Measurements from ENCODE around the gene FAM114A1.

The FAM114A1 gene

DNA sequence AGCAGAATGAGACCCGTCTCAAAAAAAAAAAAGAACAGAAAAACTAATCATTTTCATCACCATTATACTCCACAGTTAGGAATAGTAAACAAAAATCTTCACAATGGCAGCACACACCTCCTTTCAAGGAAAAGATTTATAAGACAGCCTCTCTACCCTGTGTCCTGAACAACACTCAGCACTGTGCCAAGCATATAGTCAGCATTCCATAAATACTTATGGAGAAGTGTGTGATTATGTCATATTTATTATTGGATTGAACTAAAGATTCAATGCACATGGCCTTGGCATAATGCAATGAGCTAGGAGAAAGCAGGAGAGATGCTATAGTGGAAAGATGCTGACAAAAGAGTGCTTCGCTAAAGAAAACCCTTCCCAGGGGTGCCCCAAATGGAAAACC lies 52.6 kb downstream of the FAM114A1 start:
- Histone ChIP-seq H3K4me3 (ENCODE audit: low read depth, low read length) (no peak overlapping the region), H3K9me3 (ENCODE audit: control insufficient read depth, insufficient read depth, low read depth, low read length) (no peaks in the 10 kb centered on the region), H3K9ac (ENCODE audit: low read length) (no peak overlapping the region), H3K36me3 (ENCODE audit: control insufficient read depth, insufficient read depth, low read length) (peaks cover 9% of the 10 kb centered on the region; the same call in 1 of the 2 replicates), H3K27ac (ENCODE audit: low read depth, low read length) (no peak overlapping the region), H3K27me3 (ENCODE audit: control insufficient read depth, insufficient read depth, low read length) (no peaks in the 10 kb centered on the region), H3K4me1 (ENCODE audit: control insufficient read depth, insufficient read depth, low read length) (no peaks in the 10 kb centered on the region; the same call in 1 of the 2 replicates)

DNA sequence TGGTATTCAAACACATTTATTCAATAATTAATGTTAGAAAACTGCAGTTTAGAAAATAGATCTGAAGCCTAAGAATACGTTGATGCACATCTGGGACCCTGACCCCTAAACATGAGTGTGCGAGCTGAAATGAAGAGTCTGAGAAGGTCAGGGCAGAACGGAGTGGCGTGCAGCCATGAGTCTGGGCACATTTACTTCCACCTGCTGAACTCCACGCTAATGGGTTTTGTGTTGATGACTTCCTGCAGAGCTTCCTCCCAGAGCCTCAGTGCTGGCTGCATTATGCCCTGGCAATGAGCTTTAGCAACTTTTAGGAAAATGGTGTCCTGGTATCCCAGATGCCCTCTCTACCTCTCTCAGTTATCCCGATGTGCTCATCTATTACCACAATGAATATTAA lies 53.1 kb downstream of the FAM114A1 start:
- Histone ChIP-seq H3K36me3 (ENCODE audit: control insufficient read depth, insufficient read depth, low read length) (peaks cover 9% of the 10 kb centered on the region; the same call in 1 of the 2 replicates), H3K9me3 (ENCODE audit: control insufficient read depth, insufficient read depth, low read depth, low read length) (no peaks in the 10 kb centered on the region), H3K9ac (ENCODE audit: low read length) (no peak overlapping the region), H3K27me3 (ENCODE audit: control insufficient read depth, insufficient read depth, low read length) (no peaks in the 10 kb centered on the region), H3K4me3 (ENCODE audit: low read depth, low read length) (no peak overlapping the region), H3K4me1 (ENCODE audit: control insufficient read depth, insufficient read depth, low read length) (no peaks in the 10 kb centered on the region; the same call in 1 of the 2 replicates), H3K27ac (ENCODE audit: low read depth, low read length) (no peak overlapping the region)

DNA sequence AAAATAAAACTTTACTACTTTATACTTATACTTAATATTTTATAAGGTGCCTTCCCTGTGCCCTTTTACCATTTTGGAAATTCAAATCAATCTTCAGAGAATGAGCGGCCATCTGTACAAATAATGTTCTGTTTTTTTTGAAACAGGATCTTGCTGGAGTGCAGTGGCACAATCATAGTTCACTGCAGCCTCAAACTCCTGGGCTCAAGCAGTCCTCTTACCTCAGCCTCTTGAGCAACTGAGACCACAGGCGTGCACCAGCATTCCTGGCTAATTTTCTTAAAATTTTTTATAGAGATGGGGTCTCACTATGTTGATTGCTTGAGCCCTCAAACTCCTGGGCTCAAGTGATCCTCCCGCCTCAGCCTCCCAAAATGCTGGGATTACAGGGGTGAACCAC lies 53.5 kb downstream of the FAM114A1 start:
- H3K27ac ChIP-seq (ENCODE audit: low read depth, low read length), result no peak overlapping the region
- no peaks in the 10 kb centered on the region for H3K27me3 ChIP-seq (ENCODE audit: control insufficient read depth, insufficient read depth, low read length)
- H3K36me3 ChIP-seq (ENCODE audit: control insufficient read depth, insufficient read depth, low read length), result peaks cover 5% of the 10 kb centered on the region; the same call in 1 of the 2 replicates
- no peak overlapping the region for H3K4me3 ChIP-seq (ENCODE audit: low read depth, low read length)
- H3K9me3 ChIP-seq (ENCODE audit: control insufficient read depth, insufficient read depth, low read depth, low read length), result no peaks in the 10 kb centered on the region
- H3K4me1 ChIP-seq (ENCODE audit: control insufficient read depth, insufficient read depth, low read length), result no peaks in the 10 kb centered on the region; the same call in 1 of the 2 replicates
- no peak overlapping the region for H3K9ac ChIP-seq (ENCODE audit: low read length)

DNA sequence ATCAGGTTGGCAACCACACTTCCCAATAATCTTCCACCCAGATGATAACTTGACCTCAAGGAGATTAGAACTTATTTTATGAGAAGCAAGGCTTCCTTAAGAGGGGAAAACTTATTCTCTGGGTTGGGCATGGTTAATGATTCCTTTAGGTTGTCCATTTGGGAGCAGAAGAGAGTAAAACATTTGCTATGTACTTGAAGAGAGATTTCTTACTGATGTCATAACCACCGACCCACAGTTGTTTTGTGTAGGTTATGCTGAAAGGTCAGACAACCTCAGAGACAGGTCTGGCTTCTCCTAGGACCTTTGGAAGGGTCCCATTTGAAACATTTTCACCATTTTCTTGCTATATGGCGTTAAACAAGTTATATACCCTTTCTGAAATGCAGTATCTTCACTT lies 56.1 kb downstream of the FAM114A1 start:
- Histone ChIP-seq H3K36me3 (ENCODE audit: control insufficient read depth, insufficient read depth, low read length) (peaks cover 8% of the 10 kb centered on the region; the same call in 1 of the 2 replicates), H3K4me1 (ENCODE audit: control insufficient read depth, insufficient read depth, low read length) (no peaks in the 10 kb centered on the region; the same call in 1 of the 2 replicates), H3K9me3 (ENCODE audit: control insufficient read depth, insufficient read depth, low read depth, low read length) (no peaks in the 10 kb centered on the region), H3K4me3 (ENCODE audit: low read depth, low read length) (no peak overlapping the region), H3K9ac (ENCODE audit: low read length) (no peak overlapping the region), H3K27me3 (ENCODE audit: control insufficient read depth, insufficient read depth, low read length) (no peaks in the 10 kb centered on the region), H3K27ac (ENCODE audit: low read depth, low read length) (no peak overlapping the region)

DNA sequence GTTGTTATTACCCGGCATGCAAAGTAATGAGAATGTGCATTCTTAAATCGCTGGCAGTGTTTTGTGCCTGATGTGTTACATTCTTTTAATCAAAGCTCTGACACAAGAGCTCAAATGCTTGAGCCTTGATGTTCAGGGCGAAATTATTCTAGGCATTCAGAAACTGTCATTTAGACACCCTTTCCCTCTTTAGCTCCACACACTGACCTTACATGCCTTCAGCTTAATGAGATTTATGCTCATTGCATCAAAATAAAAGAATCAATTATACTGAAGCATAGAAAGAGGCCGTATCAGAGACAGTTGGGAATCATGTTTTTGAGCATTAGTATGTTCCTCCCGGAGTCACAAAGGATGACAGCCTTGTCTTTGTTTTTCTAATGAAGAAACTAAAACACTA lies 56.7 kb downstream of the FAM114A1 start:
- H3K27ac ChIP-seq (ENCODE audit: low read depth, low read length), result no peak overlapping the region
- H3K36me3 ChIP-seq (ENCODE audit: control insufficient read depth, insufficient read depth, low read length), result peaks cover 8% of the 10 kb centered on the region; the same call in 1 of the 2 replicates
- H3K9me3 ChIP-seq (ENCODE audit: control insufficient read depth, insufficient read depth, low read depth, low read length), result no peaks in the 10 kb centered on the region
- H3K4me1 ChIP-seq (ENCODE audit: control insufficient read depth, insufficient read depth, low read length), result no peaks in the 10 kb centered on the region; the same call in 1 of the 2 replicates
- H3K9ac ChIP-seq (ENCODE audit: low read length), result no peak overlapping the region
- H3K4me3 ChIP-seq (ENCODE audit: low read depth, low read length), result no peak overlapping the region
- no peaks in the 10 kb centered on the region for H3K27me3 ChIP-seq (ENCODE audit: control insufficient read depth, insufficient read depth, low read length)

DNA sequence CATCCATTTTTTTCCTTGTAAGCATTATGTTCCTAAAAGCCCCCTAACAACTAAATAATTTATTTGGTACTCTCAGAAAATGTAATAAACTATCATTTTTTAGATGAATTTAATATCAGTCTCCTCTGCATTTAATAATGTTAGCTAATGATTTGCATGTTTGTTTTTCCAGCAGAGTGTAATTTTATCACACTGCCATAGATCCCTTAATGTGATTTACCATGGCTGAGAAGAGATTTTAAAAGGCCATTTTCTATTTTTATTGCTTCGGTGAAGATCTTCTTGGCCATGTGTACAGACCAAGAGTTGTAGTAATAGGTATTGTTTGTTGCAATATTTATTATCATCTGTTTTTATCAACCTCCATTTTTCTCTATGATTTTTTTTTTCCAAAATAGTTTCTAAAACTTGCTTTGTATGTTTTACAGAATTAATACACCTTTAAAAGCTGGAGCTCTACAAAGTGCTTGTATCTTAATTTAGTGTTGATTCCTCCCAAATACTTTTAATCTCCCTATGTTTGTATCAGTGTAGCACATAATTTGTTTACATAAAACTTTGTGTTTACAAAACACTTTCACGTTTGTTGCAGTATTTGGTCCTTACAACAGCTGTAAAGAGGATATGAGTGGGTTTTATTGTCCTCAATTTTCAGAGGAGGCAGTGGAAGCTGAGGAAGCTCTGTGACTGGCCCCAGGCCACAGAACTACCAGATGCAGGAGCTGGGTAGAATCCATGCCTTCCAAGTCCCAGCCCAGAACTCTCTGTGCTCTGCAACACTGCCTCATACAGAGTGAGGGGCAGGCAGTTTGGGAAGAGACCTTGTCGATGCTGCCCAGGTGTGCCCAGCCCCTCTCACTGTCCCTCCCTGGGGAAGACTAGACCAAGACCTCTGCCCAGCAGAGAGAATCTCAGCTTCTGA lies 58.1 kb downstream of the FAM114A1 start:
- Histone ChIP-seq H3K27ac (ENCODE audit: low read depth, low read length) (no peak overlapping the region), H3K27me3 (ENCODE audit: control insufficient read depth, insufficient read depth, low read length) (no peaks in the 10 kb centered on the region), H3K9me3 (ENCODE audit: control insufficient read depth, insufficient read depth, low read depth, low read length) (no peaks in the 10 kb centered on the region), H3K4me3 (ENCODE audit: low read depth, low read length) (no peak overlapping the region), H3K4me1 (ENCODE audit: control insufficient read depth, insufficient read depth, low read length) (no peaks in the 10 kb centered on the region; the same call in 1 of the 2 replicates), H3K36me3 (ENCODE audit: control insufficient read depth, insufficient read depth, low read length) (peaks cover 8% of the 10 kb centered on the region; the same call in 1 of the 2 replicates), H3K9ac (ENCODE audit: low read length) (no peak overlapping the region)

DNA sequence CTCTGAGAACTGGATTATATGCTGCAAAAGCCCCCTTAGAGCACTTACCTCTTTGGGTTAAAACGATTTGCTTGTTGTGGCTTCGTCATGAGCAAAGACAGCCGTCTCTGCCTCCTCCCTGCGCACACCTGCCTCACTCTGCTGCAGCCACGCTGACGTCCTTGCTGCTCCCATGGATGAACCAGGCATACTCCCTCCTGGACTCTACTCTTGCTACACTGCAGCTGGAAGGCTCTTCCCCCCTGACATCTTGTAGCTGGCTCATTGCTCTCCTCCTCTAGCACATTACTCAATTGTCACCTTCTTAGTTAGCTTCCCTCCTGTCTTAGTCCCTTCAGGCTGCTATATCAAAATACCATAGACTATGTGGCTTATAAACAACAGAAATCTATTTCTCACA lies 59.3 kb downstream of the FAM114A1 start:
- Histone ChIP-seq H3K4me3 (ENCODE audit: low read depth, low read length) (no peak overlapping the region), H3K36me3 (ENCODE audit: control insufficient read depth, insufficient read depth, low read length) (peaks cover 8% of the 10 kb centered on the region; the same call in 1 of the 2 replicates), H3K9ac (ENCODE audit: low read length) (no peak overlapping the region), H3K9me3 (ENCODE audit: control insufficient read depth, insufficient read depth, low read depth, low read length) (no peaks in the 10 kb centered on the region), H3K4me1 (ENCODE audit: control insufficient read depth, insufficient read depth, low read length) (no peaks in the 10 kb centered on the region; the same call in 1 of the 2 replicates), H3K27ac (ENCODE audit: low read depth, low read length) (no peak overlapping the region), H3K27me3 (ENCODE audit: control insufficient read depth, insufficient read depth, low read length) (no peaks in the 10 kb centered on the region)

DNA sequence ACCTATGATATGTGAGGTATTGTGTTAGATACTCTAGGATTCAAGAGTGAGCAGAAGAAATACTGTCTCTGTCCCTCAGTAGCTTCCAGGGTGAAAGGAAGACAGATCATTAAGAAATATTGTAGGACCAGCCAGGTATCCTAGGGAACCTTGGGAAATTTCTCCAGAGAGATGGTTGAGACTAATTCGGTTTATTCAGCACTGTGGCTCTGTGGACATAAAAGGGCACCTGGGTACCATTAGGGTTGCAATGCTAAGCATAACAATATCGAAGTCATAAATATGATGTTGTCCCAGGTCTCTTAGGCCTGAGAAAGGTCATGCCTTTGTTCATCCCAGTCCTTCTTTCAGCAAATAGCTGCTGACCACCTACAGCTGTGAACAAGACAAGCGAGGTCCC lies 61.0 kb downstream of the FAM114A1 start:
- H3K36me3 ChIP-seq (ENCODE audit: control insufficient read depth, insufficient read depth, low read length), result peaks cover 16% of the 10 kb centered on the region
- no peaks in the 10 kb centered on the region; the same call in 1 of the 2 replicates for H3K4me1 ChIP-seq (ENCODE audit: control insufficient read depth, insufficient read depth, low read length)
- H3K4me3 ChIP-seq (ENCODE audit: low read depth, low read length), result no peak overlapping the region
- no peaks in the 10 kb centered on the region for H3K27me3 ChIP-seq (ENCODE audit: control insufficient read depth, insufficient read depth, low read length)
- no peaks in the 10 kb centered on the region for H3K9me3 ChIP-seq (ENCODE audit: control insufficient read depth, insufficient read depth, low read depth, low read length)
- H3K27ac ChIP-seq (ENCODE audit: low read depth, low read length), result no peak overlapping the region
- H3K9ac ChIP-seq (ENCODE audit: low read length), result no peak overlapping the region

DNA sequence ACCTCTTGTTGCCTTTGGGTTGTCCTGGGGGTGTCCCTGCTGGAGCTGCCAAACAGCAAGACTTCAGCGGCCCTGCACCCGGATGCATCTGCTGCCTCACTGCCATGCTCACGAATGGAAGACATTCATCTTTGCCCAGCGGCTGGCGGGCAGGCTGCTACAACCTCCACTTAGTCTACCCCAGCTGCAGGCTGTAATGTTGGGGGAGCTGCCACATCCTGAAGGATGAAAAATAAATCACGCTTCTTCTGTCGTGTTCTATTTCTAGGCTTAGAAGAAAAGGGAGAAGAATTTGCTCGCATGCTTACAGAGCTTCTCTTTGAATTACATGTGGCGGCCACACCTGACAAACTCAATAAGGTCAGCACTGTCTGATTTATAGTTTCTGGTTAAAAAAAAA lies 61.4 kb downstream of the FAM114A1 start:
- Histone ChIP-seq H3K9me3 (ENCODE audit: control insufficient read depth, insufficient read depth, low read depth, low read length) (no peaks in the 10 kb centered on the region), H3K36me3 (ENCODE audit: control insufficient read depth, insufficient read depth, low read length) (peaks cover 15% of the 10 kb centered on the region)

DNA sequence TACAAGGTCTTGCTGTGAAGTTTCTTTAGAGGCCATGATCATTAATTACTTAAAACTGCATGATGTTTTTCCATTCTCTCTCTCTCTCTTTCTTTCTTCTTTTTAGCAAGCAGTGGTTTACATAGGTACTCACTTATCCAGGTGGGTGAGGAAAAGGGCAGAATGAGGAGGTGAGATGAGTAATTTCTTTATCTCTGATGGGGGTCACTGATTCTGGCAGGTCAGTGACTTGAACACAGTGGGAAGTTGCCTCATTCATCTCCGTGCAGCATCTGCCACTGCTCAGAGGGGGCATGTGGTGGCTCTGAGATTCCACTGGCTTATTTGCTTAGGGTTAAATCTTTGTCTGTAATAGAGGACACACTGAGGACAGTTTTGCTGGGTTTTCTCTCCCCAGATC lies 62.6 kb downstream of the FAM114A1 start:
- Histone ChIP-seq H3K4me1 (ENCODE audit: control insufficient read depth, insufficient read depth, low read length) (no peaks in the 10 kb centered on the region), H3K27me3 (ENCODE audit: control insufficient read depth, insufficient read depth, low read length) (no peaks in the 10 kb centered on the region), H3K9me3 (ENCODE audit: control insufficient read depth, insufficient read depth, low read depth, low read length) (no peaks in the 10 kb centered on the region), H3K27ac (ENCODE audit: low read depth, low read length) (no peak overlapping the region), H3K9ac (ENCODE audit: low read length) (no peak overlapping the region), H3K36me3 (ENCODE audit: control insufficient read depth, insufficient read depth, low read length) (peaks cover 17% of the 10 kb centered on the region), H3K4me3 (ENCODE audit: low read depth, low read length) (no peak overlapping the region)

More for the DNA sequence above, 61.4 kb downstream of the FAM114A1 start:
- Histone ChIP-seq H3K27me3 (ENCODE audit: control insufficient read depth, insufficient read depth, low read length) (no peaks in the 10 kb centered on the region), H3K9ac (ENCODE audit: low read length) (no peak overlapping the region), H3K4me1 (ENCODE audit: control insufficient read depth, insufficient read depth, low read length) (no peaks in the 10 kb centered on the region; the same call in 1 of the 2 replicates), H3K4me3 (ENCODE audit: low read depth, low read length) (no peak overlapping the region), H3K27ac (ENCODE audit: low read depth, low read length) (no peak overlapping the region)

DNA sequence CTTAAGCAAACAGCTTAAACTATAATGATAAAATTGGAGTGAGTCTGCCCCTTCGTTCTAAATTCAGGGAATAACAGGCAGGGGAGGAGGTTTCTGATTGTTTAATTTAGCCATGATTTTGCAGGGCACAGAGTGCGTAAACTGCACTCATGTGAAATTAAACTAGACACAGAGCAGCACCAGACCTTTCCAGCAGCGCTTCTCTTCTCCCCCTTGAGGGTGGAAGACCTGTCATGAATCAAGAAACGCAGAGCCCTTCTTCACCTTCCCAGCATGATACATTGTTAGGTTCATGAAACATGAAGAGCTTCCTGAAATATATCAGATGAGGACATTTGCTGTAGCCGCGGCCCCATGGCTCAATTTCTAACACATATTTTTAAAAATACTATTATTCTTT lies 63.1 kb downstream of the FAM114A1 start:
- Histone ChIP-seq H3K36me3 (ENCODE audit: control insufficient read depth, insufficient read depth, low read length) (peaks cover 17% of the 10 kb centered on the region), H3K27ac (ENCODE audit: low read depth, low read length) (no peak overlapping the region), H3K4me1 (ENCODE audit: control insufficient read depth, insufficient read depth, low read length) (no peaks in the 10 kb centered on the region), H3K4me3 (ENCODE audit: low read depth, low read length) (no peak overlapping the region), H3K9ac (ENCODE audit: low read length) (no peak overlapping the region), H3K27me3 (ENCODE audit: control insufficient read depth, insufficient read depth, low read length) (no peaks in the 10 kb centered on the region), H3K9me3 (ENCODE audit: control insufficient read depth, insufficient read depth, low read depth, low read length) (no peaks in the 10 kb centered on the region)
